ENCODE data around the gene OR51B2.

The OR51B2 gene

DNA sequence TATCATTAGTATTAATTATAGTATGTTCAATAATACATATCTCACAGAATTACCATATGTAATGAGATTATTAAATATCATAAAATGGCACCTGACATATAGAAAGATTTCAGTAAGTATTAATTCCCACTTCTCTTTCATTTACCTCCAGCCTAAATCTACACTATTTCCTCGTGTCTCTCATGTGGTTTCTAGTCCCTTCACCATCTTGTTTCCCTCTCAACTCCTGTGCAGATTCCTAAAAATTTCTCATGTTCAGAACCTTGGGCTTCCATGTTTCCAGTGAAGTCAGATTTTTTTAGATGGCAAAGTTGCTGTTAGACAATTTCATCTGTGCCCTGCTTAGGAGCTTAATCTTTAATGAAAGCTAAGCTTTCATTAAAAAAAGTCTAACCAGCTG, 40.2 kb downstream of the OR51B2 start:
- no peak for DNase-seq (ENCODE audit: low read depth)

DNA sequence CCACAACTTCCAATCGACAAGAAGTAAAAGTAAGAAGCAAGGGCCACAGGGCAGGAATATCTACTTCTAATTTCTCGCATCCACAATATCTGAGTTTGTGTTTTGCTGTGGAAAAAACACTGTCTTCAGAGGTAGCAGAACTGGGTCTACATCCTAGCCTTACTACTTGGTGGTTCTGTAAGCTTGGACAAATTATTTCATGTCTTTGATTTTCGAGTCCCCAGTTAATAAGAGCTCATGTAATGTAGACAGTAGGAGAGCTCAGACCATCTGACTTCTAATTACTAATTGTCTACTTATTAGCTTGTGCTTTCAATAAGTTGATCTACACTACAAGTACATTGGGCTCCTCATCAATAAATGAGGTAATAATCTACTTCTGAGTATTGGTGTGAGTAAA, 41.0 kb downstream of the OR51B2 start:
- no peak for DNase-seq (ENCODE audit: low read depth)

DNA sequence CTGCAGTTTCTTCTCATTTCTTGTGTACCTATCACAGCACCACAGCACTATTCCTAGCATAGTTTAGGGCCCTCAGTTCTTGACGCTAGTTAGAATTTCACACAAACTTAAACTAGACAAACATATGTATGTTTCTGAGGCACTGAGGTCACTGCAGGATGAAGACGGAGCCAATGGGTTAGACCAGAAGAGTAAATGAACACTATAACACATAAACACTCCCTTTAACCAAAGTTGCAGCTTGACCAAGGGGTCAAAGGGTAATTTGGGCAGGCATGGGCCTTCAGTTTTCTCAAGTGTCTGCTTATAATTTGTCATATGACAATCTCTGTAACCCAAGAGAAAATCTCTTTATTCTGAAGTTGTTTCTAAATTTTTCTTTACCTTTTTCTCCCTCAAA, 41.5 kb downstream of the OR51B2 start:
- DNase-seq (ENCODE audit: low read depth), result no peak

DNA sequence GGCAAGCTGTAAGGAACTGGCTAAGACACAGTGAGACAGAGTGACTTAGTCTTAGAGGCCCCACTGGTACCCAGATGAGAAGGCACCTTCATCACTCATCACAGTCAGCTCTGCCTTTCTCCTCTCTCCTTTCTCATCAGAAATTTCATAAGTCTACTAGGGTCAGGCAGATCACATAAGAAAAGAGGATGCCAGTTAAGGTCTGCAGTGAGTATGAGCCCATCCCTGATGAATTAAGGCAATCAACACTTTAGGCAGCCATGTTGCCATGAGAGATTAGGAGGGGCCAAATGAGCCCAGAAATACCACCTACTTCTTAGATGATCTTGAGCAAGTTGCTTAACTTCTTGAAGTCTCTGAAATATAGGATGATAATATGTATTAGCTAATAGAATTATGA, 42.5 kb downstream of the OR51B2 start:
- DNase-seq (ENCODE audit: low read depth), result no peak

DNA sequence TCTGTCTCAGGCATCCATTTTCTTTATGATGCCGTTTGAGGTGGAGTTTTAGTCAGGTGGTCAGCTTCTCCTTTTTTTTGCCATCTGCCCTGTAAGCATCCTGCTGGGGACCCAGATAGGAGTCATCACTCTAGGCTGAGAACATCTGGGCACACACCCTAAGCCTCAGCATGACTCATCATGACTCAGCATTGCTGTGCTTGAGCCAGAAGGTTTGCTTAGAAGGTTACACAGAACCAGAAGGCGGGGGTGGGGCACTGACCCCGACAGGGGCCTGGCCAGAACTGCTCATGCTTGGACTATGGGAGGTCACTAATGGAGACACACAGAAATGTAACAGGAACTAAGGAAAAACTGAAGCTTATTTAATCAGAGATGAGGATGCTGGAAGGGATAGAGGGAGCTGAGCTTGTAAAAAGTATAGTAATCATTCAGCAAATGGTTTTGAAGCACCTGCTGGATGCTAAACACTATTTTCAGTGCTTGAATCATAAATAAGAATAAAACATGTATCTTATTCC, 43.5 kb downstream of the OR51B2 start:
- DNase-seq (ENCODE audit: low read depth), result peak; percentile 98

DNA sequence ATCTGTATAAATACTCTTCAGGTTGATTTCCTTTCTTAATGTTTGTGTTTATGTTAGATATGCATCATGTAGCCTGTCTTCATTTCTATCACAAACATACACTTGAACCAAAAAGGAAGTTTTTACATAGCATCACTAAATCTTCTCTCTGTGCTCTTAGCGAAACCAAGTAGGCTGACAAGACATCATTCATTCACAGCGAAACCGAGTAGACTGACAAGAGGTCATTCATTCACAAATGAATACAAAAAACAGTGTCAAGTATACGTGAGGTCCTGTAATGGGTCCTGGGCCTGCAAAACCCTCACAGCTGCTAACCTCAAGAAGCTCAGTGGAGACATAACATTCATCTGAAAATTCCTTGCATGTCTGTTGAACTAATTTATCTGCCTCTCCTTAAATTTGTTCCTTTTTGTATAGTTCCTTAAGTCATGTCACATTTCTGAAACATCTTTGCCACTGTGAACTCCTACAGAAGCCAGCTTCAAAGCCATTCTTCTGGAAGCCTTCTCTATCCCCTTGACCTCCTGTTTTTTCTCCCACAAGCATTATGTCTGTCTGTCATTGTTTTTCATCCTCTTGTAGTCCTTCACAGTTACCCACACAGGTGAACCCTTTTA, 44.5 kb downstream of the OR51B2 start:
- DNase-seq (ENCODE audit: low read depth), result no peak

DNA sequence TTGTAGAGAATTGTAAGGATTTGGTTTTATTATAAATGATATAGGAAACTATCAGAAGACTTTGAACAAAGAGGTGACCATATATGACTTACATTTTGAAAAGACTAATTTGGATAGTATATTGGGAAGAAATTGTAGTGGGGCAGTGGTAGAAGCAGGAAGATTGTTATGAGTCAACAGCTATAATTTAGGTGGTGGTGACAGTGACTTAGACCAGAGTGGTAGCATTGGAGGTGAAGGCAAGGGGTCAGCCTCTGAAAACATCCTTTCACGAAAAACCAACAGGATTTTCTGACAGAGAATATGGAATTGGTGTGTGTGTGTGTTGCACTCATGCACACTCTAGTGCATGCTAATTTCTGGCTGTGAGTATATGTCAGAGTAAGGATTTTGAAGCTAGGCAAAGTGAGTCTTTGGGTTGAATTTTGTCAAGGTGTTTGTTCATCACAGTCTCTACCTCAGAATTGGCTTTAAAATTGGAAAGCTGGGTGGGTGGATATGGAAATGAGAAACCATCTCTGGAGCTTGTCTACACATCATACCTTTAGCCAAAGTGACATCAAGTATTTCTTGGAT, 46.2 kb downstream of the OR51B2 start:
- DNase-seq (ENCODE audit: low read depth), result no peak

DNA sequence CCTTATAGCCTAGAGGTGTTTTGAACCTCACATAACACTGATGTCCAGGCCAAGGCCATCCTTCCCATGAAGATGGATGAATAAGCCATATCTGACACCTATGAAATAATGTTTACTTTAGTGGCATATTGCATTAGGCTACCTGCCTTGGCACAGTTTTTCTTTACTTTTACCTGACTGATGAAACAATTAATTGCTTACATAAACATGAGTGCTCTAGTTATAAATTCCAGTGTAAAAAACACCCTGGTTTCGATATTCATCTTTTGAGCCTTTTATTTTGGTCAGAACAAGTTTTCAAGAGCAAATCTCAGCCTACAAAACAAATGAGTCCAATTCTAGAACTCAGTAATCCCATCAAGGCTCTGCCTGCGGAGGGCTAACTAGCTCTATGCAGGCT, 47.4 kb downstream of the OR51B2 start:
- DNase-seq (ENCODE audit: low read depth), result no peak

DNA sequence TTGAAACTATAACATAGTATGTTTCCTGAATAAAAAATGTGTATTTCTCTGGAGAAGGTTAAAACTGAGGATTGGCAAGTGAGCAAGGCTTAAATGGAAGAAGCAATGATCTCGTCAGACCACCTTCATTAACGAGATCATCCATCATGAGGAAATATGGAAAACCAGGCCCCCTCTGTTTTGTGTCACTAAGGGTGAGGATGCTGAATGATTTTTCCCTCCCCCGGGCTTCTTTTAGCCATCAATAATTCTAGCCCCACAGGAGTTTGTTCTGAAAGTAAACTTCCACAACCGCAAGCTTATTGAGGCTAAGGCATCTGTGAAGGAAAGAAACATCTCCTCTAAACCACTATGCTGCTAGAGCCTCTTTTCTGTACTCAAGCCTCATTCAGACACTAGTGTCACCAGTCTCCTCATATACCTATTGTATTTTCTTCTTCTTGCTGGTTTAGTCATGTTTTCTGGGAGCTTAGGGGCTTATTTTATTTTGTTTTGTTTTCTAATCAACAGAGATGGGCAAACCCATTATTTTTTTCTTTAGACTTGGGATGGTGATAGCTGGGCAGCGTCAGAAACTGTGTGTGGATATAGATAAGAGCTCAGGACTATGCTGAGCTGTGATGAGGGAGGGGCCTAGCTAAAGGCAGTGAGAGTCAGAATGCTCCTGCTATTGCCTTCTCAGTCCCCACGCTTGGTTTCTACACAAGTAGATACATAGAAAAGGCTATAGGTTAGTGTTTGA, 48.6 kb downstream of the OR51B2 start:
- no peak for DNase-seq (ENCODE audit: low read depth)

DNA sequence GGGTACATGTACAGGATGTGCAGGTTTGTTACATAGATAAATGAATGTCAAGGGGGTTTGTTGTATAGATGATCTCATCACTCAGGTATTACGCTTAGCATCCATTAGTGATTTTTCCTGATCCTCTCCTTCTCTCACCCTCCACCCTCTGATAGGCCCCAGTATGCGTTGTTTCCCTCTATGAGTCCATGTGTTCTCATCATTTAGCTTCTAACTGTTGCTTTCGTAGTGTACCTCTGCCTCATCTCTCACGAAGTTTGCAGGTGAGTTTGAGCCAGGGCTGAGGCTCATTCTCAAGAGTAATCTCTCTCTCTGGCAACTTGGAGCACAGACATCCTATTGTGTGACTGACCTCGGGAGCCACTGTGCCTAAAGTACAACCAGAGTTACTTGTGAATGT, 49.7 kb downstream of the OR51B2 start:
- no peak for DNase-seq (ENCODE audit: low read depth)

Data from non-pigmented ciliary epithelial cell (primary cell).